Transverse colon (tissue), 4 donors: ENCODE measurements around the gene CASP9. TPM values are rescaled to one million over a fixed set of nuclear protein-coding genes. Genes with fewer than 3 reads are reported as not detected.
"Not testable (repeated sequence)": the region's sequence is repeated elsewhere in the genome, so short reads cannot be mapped to it uniquely, and the experiment has no call there.

Experiments
- DNase-seq: peaks from one replicate; pipeline ENCODE4 v3.0.0-alpha.2; 2019
- H3K27ac ChIP-seq, 4 donors: fragments of 200-600 bp; sonication (generic); 2 replicates each; pipeline ENCODE4 v1.5.1; 2016 to 2018; ENCODE audit warnings: inconsistent platforms in 4 of 4
- H3K27me3 ChIP-seq: fragments of 200-600 bp; sonication (generic); 2 replicates; pipeline ENCODE4 v1.5.1; 2017; ENCODE audit warnings: inconsistent platforms
- H3K36me3 ChIP-seq, 4 donors: fragments of 200-600 bp; sonication (generic); 2 replicates each; pipeline ENCODE4 v1.5.1; 2017 to 2019; ENCODE audit warnings: inconsistent platforms in 4 of 4
- H3K4me1 ChIP-seq, 4 donors: fragments of 200-600 bp; sonication (generic); 2 replicates each; pipeline ENCODE4 v1.5.1; 2017 to 2020; ENCODE audit warnings: inconsistent platforms in 4 of 4
- H3K4me3 ChIP-seq, 4 donors: fragments of 200-600 bp; sonication (generic); 1 replicate in 1 of 4; 2 replicates in 3 of 4; pipeline versions ENCODE4 v1.5.1 to v1.6.1; 2017 to 2019; ENCODE audit warnings: inconsistent platforms in 4 of 4
- H3K9me3 ChIP-seq, 2 donors: fragments of 200-600 bp; sonication (generic); 2 replicates each; pipeline ENCODE4 v1.5.1; 2017 to 2019; ENCODE audit warnings: inconsistent platforms in 2 of 2
- EP300 ChIP-seq: sonication (generic); formaldehyde crosslinking; IDR thresholded peaks from one replicate; pipeline ENCODE4 v1.6.1; 2017; ENCODE audit warnings: antibody characterized with exemption, low read depth
- POLR2A ChIP-seq: fragments of 450-650 bp; IDR thresholded peaks from one replicate; pipeline ENCODE4 v1.6.1; 2016; ENCODE audit warnings: antibody characterized with exemption, mild to moderate bottlenecking, moderate library complexity
- POLR2AphosphoS5 ChIP-seq, 3 donors: sonication (generic); formaldehyde crosslinking; IDR thresholded peaks; one replicate each; pipeline ENCODE4 v1.6.1; 2016; ENCODE audit warnings: antibody characterized with exemption in 3 of 3
- WGBS, 2 donors: methylation state at CpG; one replicate each; pipeline ENCODE4 v1.1.5; 2018; ENCODE audit warnings: low coverage in 1 of 2; 5-methylcytosine and 5-hydroxymethylcytosine counted together
- in situ Hi-C, 4 donors: fragments of 200-750 bp; cut with MboI; loops; one replicate each; pipeline versions ENCODE4 v1.15.0 to v1.15.1; 2017; ENCODE audit warnings: low sequenced_read_pairs in 3 of 4, low pct_ligation_motif_present in 1 of 4, low pct_unique_long_range_greater_than_20kb in 1 of 4
- intact Hi-C: fragments of 100-400 bp; cut with DNase I; formaldehyde crosslinking; loops from one replicate; pipeline ENCODE4 v1.15.1; 2023; ENCODE audit warnings: low total_unique reads
- total RNA-seq, 4 donors: library from RNA; depleted of rRNA; stranded (reverse); fragments of >200 nt; gene quantifications; one replicate each; pipeline ENCODE4 v1.1.0, GENCODE V29; 2016
- TF ChIP-seq, protein P1 (sequence below), 5 experiments: fragments of 200-600 bp in 3 of 5; fragments of 450-650 bp in 2 of 5; sonication (generic) in 3 of 5; IDR thresholded peaks; 1 replicate in 2 of 5; 2 replicates in 3 of 5; pipeline ENCODE4 v1.5.1; 2016 to 2017; ENCODE audit warnings: antibody characterized with exemption in 5 of 5, inconsistent platforms in 3 of 5, mild to moderate bottlenecking in 2 of 5, moderate library complexity in 1 of 5

The CASP9 gene
- total RNA-seq, 4 donors from 2014 or later = 19.1 to 151 (median 25.2) TPM

- H3K4me1 ChIP-seq = peaks cover 0 to 10% (median 0%) of the 10 kb centered on the region in 4 donors
- no peak overlapping the region for H3K27ac ChIP-seq
- DNase-seq = no peak
- peaks cover 0 to 6% (median 2%) of the 10 kb centered on the region in 4 donors for H3K36me3 ChIP-seq
- intact Hi-C loops = no loop called here
- no peaks in the 10 kb centered on the region for H3K9me3 ChIP-seq
- in situ Hi-C loops = no loop called here
- H3K4me3 ChIP-seq = no peak overlapping the region
- H3K27me3 ChIP-seq = no peaks in the 10 kb centered on the region
- TF ChIP-seq EP300 = no peak
- WGBS, 2 donors = 52 to 55% methylated on average over 2 of the region's 2 CpGs
These were observed 8.9 kb downstream of the CASP9 start for GRCh38 chr1:15515022-15515663.

DNA sequence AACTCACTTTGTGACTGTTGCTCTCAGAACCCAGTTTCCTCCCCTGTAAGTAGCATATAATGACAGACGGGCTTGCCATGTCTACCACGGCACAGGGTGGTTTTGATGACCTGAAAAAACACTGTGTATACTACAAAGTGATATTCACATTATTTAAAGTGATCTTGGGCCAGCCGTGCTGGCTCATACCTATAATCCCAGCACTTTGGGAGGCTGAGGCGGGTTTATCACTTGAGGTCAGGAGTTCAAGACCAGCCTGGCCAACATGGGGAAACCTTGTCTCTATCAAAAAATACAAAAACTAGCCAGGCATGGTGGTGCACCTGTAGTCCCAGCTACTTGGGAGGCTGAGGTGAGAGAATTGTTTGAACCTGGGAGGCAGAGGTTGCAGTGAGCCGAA is 9.5 kb downstream of the CASP9 start:
- H3K4me3 ChIP-seq, H3K27me3 ChIP-seq, H3K4me1 ChIP-seq, in situ Hi-C loops, H3K9me3 ChIP-seq, H3K36me3 ChIP-seq, intact Hi-C loops, H3K27ac ChIP-seq, DNase-seq: not testable (repeated sequence)
- 95 to 100% methylated on average over 1 to 5 of the region's 5 CpGs for WGBS, 2 donors

GRCh38 chr1:15513919-15514318 is 10.1 kb downstream of the CASP9 start:
- peaks cover 0 to 6% (median 2%) of the 10 kb centered on the region in 4 donors for H3K36me3 ChIP-seq
- intact Hi-C loops (loop anchor here (2.0 kb wide), 1 partner anchor 27 kb away; no protein-coding TSS in a partner anchor), in situ Hi-C loops (no loop called here)
- WGBS, 2 donors = 93 to 100% methylated on average over 1 to 3 of the region's 3 CpGs
- no peak for DNase-seq
- H3K9me3 ChIP-seq = no peaks in the 10 kb centered on the region
- peaks cover 0 to 10% (median 0%) of the 10 kb centered on the region in 4 donors for H3K4me1 ChIP-seq
- H3K27me3 ChIP-seq = no peaks in the 10 kb centered on the region
- no peak overlapping the region for H3K27ac ChIP-seq
- no peak overlapping the region for H3K4me3 ChIP-seq
- no peak for TF ChIP-seq POLR2A
- TF ChIP-seq, protein P1, sequence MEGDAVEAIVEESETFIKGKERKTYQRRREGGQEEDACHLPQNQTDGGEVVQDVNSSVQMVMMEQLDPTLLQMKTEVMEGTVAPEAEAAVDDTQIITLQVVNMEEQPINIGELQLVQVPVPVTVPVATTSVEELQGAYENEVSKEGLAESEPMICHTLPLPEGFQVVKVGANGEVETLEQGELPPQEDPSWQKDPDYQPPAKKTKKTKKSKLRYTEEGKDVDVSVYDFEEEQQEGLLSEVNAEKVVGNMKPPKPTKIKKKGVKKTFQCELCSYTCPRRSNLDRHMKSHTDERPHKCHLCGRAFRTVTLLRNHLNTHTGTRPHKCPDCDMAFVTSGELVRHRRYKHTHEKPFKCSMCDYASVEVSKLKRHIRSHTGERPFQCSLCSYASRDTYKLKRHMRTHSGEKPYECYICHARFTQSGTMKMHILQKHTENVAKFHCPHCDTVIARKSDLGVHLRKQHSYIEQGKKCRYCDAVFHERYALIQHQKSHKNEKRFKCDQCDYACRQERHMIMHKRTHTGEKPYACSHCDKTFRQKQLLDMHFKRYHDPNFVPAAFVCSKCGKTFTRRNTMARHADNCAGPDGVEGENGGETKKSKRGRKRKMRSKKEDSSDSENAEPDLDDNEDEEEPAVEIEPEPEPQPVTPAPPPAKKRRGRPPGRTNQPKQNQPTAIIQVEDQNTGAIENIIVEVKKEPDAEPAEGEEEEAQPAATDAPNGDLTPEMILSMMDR (IDR thresholded peaks at IDR 0.05) = no peak
- no peak for TF ChIP-seq POLR2AphosphoS5 (IDR thresholded peaks at IDR 0.05)
- no peak for TF ChIP-seq EP300

DNA sequence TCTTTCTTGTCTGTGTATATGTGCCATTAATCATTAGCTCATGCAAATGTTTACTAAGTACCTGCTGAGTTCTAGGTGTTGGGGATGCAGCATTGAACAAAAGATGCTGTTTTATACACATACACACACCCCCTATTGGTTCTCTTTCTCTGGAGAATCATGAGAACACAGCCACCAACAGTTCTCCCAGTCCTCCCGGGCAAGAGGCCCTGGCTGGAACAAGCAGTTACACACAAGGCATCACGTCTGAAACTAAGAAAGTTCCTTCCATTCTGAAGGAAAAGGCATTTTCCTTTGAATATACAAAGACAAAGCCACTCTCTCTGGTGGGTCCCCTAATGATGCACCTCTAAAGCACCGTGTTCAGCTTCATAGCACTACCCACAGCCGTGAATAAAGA is 10.8 kb downstream of the CASP9 start:
- intact Hi-C loops = loop anchor here (2.0 kb wide), 1 partner anchor 26 kb away; no protein-coding TSS in a partner anchor
- Histone ChIP-seq H3K27me3 (no peaks in the 10 kb centered on the region), H3K4me1 (peaks cover 0 to 10% (median 0%) of the 10 kb centered on the region in 4 donors), H3K9me3 (no peaks in the 10 kb centered on the region), H3K4me3 (no peak overlapping the region), H3K27ac (no peak overlapping the region), H3K36me3 (peaks cover 0 to 6% (median 2%) of the 10 kb centered on the region in 4 donors)
- in situ Hi-C loops = no loop called here
- TF ChIP-seq, protein P1 (IDR thresholded peaks at IDR 0.05) = no peak
- TF ChIP-seq POLR2A = no peak
- no peak for TF ChIP-seq POLR2AphosphoS5 (IDR thresholded peaks at IDR 0.05)
- no peak for TF ChIP-seq EP300
- 93% methylated on average over 4 of the region's 4 CpGs; no CpG with 5 or more reads in 1 of the 2 donors for WGBS, 2 donors
- DNase-seq = no peak

DNA sequence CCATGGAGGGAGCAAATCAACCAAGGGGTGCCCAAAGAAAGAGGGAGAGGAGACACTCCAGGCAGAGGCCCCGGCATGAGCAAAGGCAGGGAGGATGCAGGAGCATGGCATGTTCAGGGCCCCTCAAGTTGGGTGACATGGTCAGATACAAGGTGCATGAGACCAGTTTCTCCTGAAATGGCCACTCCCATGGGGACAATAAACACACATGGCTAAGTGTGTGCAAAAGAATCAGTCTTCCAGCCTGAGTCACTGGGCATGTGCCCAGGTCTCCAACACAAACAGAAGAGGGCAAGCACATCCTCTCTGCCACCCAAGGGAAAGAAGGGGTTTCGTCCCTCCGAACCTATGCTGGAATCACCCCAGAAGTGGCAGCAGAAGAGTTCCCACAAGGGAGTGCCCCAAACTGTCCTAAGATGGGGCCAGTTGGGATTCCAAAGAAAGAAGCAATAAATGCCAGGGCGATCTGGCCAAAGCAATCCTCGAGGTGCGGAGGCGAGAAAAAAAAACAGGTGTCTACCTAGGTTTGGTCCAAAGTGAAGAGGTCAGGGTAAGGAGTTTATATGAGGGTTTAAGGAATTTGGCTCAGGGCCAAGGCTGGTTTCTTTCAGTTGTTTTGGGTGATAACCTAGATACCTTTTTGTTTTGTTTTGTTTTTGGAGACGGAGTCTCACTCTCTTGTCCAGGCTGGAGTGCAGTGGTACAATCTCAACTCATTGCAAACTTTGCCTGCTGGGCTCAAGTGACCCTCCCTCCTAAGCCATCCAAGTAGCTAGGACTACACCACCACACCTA is 13.2 kb downstream of the CASP9 start:
- Histone ChIP-seq H3K36me3 (peaks cover 0 to 1% (median 0%) of the 10 kb centered on the region in 4 donors), H3K4me3 (no peak overlapping the region), H3K27me3 (no peaks in the 10 kb centered on the region), H3K4me1 (peaks cover 0 to 10% (median 0%) of the 10 kb centered on the region in 4 donors), H3K27ac (no peak overlapping the region), H3K9me3 (no peaks in the 10 kb centered on the region)
- TF ChIP-seq POLR2A (no peak), POLR2AphosphoS5 (IDR thresholded peaks at IDR 0.05) (no peak), EP300 (no peak)
- TF ChIP-seq, protein P1 (IDR thresholded peaks at IDR 0.05) = no peak
- no peak for DNase-seq
- intact Hi-C loops (no loop called here), in situ Hi-C loops (no loop called here)
- WGBS, 2 donors = 95% methylated on average over 8 of the region's 8 CpGs; no CpG with 5 or more reads in 1 of the 2 donors
